Suprapubic skin (tissue), 4 donors: ENCODE measurements around the gene YBEY. TPM values are rescaled to one million over a fixed set of nuclear protein-coding genes. Genes with fewer than 3 reads are reported as not detected.
A peak's percentile ranks its signal among the peaks of the same experiment; 100 is the strongest.
"Not testable (repeated sequence)": the region's sequence is repeated elsewhere in the genome, so short reads cannot be mapped to it uniquely, and the experiment has no call there.

ENCODE experiments used
- DNase-seq, 2 donors: peaks; one replicate each; pipeline ENCODE4 v3.0.0-alpha.2; 2019; ENCODE audit warnings: low spot score in 2 of 2
- H3K27ac ChIP-seq: fragments of 200-600 bp; sonication (generic); one replicate; pipeline ENCODE4 v1.5.1; 2019
- H3K27me3 ChIP-seq: fragments of 200-600 bp; sonication (generic); one replicate; pipeline ENCODE4 v1.5.1; 2019
- H3K36me3 ChIP-seq: fragments of 200-600 bp; sonication (generic); one replicate; pipeline ENCODE4 v1.5.1; 2019
- H3K4me1 ChIP-seq: fragments of 200-600 bp; sonication (generic); one replicate; pipeline ENCODE4 v1.5.1; 2019
- H3K4me3 ChIP-seq: fragments of 200-600 bp; sonication (generic); one replicate; pipeline ENCODE4 v1.5.1; 2019; ENCODE audit warnings: mild to moderate bottlenecking
- H3K9me3 ChIP-seq: fragments of 200-600 bp; sonication (generic); one replicate; pipeline ENCODE4 v1.5.1; 2019
- EP300 ChIP-seq: sonication (generic); formaldehyde crosslinking; IDR thresholded peaks from one replicate; pipeline ENCODE4 v1.6.1; 2017; ENCODE audit warnings: antibody characterized with exemption
- POLR2A ChIP-seq, 2 donors: fragments of 450-650 bp; IDR thresholded peaks; one replicate each; pipeline ENCODE4 v1.6.1; 2017; ENCODE audit warnings: antibody characterized with exemption in 2 of 2, mild to moderate bottlenecking in 2 of 2, moderate library complexity in 2 of 2
- POLR2AphosphoS5 ChIP-seq, 3 donors: sonication (generic); formaldehyde crosslinking; IDR thresholded peaks; one replicate each; pipeline ENCODE4 v1.6.1; 2017; ENCODE audit warnings: antibody characterized with exemption in 3 of 3
- WGBS: methylation state at CpG from one replicate; pipeline ENCODE4 v1.1.5; 2018; 5-methylcytosine and 5-hydroxymethylcytosine counted together
- total RNA-seq, 4 donors: library from RNA; depleted of rRNA; stranded (reverse); fragments of >200 nt; gene quantifications; one replicate each; pipeline ENCODE4 v1.1.0, GENCODE V29; 2016
- TF ChIP-seq, protein P1 (sequence below), 2 donors: fragments of 200-600 bp in 1 of 2; fragments of 450-650 bp in 1 of 2; sonication (generic) in 1 of 2; IDR thresholded peaks; one replicate each; pipeline ENCODE4 v1.5.1; 2016 to 2019; ENCODE audit warnings: antibody characterized with exemption in 2 of 2, mild to moderate bottlenecking in 1 of 2, moderate library complexity in 1 of 2

Gene YBEY, protein sequence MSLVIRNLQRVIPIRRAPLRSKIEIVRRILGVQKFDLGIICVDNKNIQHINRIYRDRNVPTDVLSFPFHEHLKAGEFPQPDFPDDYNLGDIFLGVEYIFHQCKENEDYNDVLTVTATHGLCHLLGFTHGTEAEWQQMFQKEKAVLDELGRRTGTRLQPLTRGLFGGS
- total RNA-seq, result 10 to 100 TPM; 13.3 to 23.8 (median 18.8) TPM

DNA sequence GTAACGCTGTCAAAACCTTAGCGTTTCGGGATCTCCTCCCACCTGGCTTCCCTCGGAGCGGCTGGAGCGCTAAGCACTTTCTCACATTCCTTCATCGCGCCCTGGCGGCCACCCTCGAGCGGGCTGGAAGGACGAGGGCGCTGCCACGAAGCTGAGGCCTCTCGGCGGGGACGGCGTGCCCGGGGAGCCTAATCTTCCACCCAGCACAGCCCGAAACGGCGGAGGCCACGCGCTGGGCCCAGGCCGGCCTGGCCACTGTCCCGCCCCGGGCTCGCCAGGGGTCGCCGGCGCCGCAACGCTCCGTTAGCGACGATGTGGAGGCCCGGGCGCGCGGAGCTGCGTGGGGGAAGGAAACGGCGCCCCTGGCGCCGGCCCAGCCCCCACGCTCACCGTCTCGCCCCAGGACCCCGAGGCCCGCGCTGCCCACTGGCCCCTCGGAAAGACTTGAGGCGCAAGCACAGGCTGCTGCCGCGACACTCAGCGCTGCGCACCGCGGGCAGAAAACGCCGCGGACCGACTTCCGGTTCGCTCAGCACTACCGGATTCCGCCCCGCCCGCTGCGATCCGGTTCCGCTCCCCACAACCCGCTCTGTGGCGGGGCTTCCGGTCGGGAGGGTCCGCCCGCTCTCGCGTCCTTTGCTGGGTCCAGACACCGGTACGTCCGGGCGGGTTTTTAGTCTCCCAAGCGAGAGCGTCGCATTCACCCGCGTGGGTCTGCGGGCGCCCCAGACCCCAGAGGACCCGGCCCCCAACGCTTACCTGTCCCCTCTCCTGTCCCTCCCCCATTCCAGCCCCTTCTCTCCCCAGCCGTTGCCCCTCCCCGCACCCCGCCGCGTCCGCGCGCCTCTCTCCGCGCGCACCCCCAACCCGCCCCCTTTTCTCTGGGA lies at the start of gene YBEY:
Gene YBEY (plus strand): TSS at position 582 of the 887 bp plus-strand sequence. CDS start 572 bp downstream, outside the sequence.
- Histone ChIP-seq H3K27ac (peak within 1 kb of the TSS; percentile 98), H3K4me1 (peaks cover 47% of the 10 kb centered on the region), H3K27me3 (no peaks in the 10 kb centered on the region), H3K4me3 (peak within 1 kb of the TSS; percentile 94), H3K9me3 (no peaks in the 10 kb centered on the region), H3K36me3 (peaks cover 14% of the 10 kb centered on the region)
- WGBS, result under 1% methylated on average over 31 of the region's 105 CpGs
- peak; percentile 92 to 94 for DNase-seq
- peak in 2 of 3 donors; percentile 79 for TF ChIP-seq POLR2AphosphoS5 (IDR thresholded peaks at IDR 0.05)
- TF ChIP-seq EP300, result no peak
- TF ChIP-seq POLR2A (IDR thresholded peaks at IDR 0.05), result peak in 1 of 2 donors; percentile 50
- TF ChIP-seq, protein P1, sequence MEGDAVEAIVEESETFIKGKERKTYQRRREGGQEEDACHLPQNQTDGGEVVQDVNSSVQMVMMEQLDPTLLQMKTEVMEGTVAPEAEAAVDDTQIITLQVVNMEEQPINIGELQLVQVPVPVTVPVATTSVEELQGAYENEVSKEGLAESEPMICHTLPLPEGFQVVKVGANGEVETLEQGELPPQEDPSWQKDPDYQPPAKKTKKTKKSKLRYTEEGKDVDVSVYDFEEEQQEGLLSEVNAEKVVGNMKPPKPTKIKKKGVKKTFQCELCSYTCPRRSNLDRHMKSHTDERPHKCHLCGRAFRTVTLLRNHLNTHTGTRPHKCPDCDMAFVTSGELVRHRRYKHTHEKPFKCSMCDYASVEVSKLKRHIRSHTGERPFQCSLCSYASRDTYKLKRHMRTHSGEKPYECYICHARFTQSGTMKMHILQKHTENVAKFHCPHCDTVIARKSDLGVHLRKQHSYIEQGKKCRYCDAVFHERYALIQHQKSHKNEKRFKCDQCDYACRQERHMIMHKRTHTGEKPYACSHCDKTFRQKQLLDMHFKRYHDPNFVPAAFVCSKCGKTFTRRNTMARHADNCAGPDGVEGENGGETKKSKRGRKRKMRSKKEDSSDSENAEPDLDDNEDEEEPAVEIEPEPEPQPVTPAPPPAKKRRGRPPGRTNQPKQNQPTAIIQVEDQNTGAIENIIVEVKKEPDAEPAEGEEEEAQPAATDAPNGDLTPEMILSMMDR (IDR thresholded peaks at IDR 0.05), result peak; percentile 44 to 51

DNA sequence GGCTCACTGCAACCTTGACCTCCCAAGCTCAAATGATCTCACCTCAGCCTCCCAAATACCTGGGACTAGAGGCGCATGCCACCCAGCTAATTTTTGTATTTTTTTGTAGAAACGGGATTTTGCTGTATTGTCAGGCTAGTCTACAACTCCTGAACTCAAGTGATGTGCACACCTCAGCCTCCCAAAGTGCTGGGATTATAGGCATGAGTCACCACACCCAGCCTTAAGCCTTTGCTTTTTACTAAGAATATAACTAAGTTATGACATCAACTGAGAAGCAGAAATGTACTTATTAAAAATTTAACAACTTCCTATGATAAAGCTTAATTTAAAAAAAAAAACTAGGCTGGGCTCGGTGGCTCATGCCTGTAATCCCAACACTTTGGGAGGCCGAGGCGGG lies 48.7 kb upstream of the YBEY start:
- TF ChIP-seq POLR2A (IDR thresholded peaks at IDR 0.05) (no peak), POLR2AphosphoS5 (IDR thresholded peaks at IDR 0.05) (no peak), EP300 (no peak)
- TF ChIP-seq, protein P1 (IDR thresholded peaks at IDR 0.05), result no peak
- DNase-seq, result no peak
- H3K4me1 ChIP-seq, result no peaks in the 10 kb centered on the region
- H3K36me3 ChIP-seq, result peaks cover 82% of the 10 kb centered on the region
- no peak overlapping the region for H3K27ac ChIP-seq
- H3K4me3 ChIP-seq, result no peak overlapping the region
- H3K9me3 ChIP-seq, result no peaks in the 10 kb centered on the region
- H3K27me3 ChIP-seq, result no peaks in the 10 kb centered on the region
- 96% methylated on average over 5 of the region's 5 CpGs for WGBS

DNA sequence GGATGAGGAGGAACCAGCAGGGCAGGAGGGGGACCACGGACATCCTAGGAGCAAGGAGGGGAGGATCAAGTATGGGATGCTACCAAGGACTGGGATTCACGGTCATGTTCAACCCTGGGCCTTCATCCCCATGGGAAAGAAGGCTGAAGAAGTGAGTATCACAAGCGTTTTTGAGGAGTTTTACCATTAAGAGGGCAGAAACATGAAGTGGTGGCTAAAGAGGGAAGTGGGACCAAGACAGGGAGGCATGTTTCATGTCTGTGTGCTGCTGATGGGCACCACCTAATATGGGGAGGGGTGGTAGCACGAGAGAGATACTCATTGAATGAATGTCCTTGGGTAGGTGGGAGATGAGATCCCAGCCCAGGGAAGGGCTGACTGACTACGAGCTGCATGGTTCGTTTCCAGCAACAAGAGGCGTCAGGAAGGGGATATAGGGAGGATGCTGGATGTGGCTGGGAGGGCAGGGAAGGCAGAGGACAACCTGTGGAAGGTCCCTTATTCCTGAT lies 46.3 kb upstream of the YBEY start:
- H3K27me3 ChIP-seq, result no peaks in the 10 kb centered on the region
- H3K9me3 ChIP-seq, result no peaks in the 10 kb centered on the region
- H3K4me3 ChIP-seq, result no peak overlapping the region
- H3K36me3 ChIP-seq, result peaks cover 85% of the 10 kb centered on the region
- whole genome bisulfite sequencing, result 90% methylated on average over 7 of the region's 7 CpGs
- TF ChIP-seq POLR2A (IDR thresholded peaks at IDR 0.05) (no peak), EP300 (no peak), POLR2AphosphoS5 (IDR thresholded peaks at IDR 0.05) (no peak)
- TF ChIP-seq, protein P1 (IDR thresholded peaks at IDR 0.05), result no peak
- H3K4me1 ChIP-seq, result no peaks in the 10 kb centered on the region
- no peak overlapping the region for H3K27ac ChIP-seq
- DNase-seq, result no peak

DNA sequence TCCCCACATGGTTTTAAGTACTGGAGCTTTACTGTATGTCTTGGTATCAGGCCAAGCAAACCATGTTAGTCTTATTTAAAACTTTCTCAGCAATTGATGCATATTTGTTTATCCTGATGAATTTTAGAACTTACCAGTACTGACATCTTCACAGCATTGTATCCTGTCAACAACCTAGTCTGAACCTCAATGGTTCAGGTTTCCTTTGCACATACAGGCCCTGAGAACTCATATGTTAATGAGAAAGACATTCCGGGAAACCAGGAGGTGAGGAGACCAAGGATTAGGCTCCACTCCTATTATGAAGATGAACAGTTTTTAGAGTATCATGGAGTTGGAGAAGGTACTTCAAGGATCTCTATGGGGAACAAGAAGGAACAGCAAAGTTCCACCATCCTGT lies 44.6 kb upstream of the YBEY start:
- H3K27ac ChIP-seq, DNase-seq, H3K4me3 ChIP-seq: not testable (repeated sequence)

DNA sequence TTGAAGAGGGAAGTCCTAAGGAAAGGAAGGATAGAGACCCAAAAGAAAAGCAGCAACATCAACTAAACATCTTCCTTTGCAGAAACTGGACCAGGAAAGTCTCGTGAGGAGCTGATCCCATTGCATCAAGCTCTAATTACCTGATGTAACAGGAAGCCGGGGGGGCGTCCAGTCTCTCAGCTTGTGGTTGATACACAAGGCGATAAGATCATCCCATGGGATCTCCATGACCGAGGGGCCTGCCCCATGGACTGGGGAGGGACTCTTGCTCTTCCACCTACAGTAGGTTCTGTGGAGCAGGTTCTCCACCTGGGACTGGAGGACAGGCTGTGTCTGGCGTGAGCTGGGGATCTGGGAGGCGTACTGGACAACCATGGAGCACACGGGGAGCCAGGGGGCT lies 42.8 kb upstream of the YBEY start:
- no peak overlapping the region for H3K4me3 ChIP-seq
- no peak overlapping the region for H3K27ac ChIP-seq
- H3K27me3 ChIP-seq, result no peaks in the 10 kb centered on the region
- 93% methylated on average over 8 of the region's 8 CpGs for WGBS
- H3K36me3 ChIP-seq, result peaks cover 93% of the 10 kb centered on the region
- no peaks in the 10 kb centered on the region for H3K9me3 ChIP-seq
- DNase-seq, result peak in 1 of 2 donors; percentile 71
- H3K4me1 ChIP-seq, result no peaks in the 10 kb centered on the region
- no peak for TF ChIP-seq EP300
- no peak for TF ChIP-seq POLR2A (IDR thresholded peaks at IDR 0.05)
- TF ChIP-seq, protein P1 (IDR thresholded peaks at IDR 0.05), result no peak
- no peak for TF ChIP-seq POLR2AphosphoS5 (IDR thresholded peaks at IDR 0.05)

More for the DNA sequence above, 44.6 kb upstream of the YBEY start:
- not testable (repeated sequence) for H3K27me3 ChIP-seq, H3K9me3 ChIP-seq, H3K4me1 ChIP-seq
- 89% methylated on average over 1 of the region's 1 CpG for WGBS
- peaks cover 85% of the 10 kb centered on the region for H3K36me3 ChIP-seq
